ENCODE measurements around the gene BMP8A. TPM values are rescaled to one million over a fixed set of nuclear protein-coding genes. Genes with fewer than 3 reads are reported as not detected.
"Not testable (repeated sequence)": the region's sequence is repeated elsewhere in the genome, so short reads cannot be mapped to it uniquely, and the experiment has no call there.

The BMP8A gene
- total RNA-seq, 2 experiments from 2014 or later, result not detected

DNA sequence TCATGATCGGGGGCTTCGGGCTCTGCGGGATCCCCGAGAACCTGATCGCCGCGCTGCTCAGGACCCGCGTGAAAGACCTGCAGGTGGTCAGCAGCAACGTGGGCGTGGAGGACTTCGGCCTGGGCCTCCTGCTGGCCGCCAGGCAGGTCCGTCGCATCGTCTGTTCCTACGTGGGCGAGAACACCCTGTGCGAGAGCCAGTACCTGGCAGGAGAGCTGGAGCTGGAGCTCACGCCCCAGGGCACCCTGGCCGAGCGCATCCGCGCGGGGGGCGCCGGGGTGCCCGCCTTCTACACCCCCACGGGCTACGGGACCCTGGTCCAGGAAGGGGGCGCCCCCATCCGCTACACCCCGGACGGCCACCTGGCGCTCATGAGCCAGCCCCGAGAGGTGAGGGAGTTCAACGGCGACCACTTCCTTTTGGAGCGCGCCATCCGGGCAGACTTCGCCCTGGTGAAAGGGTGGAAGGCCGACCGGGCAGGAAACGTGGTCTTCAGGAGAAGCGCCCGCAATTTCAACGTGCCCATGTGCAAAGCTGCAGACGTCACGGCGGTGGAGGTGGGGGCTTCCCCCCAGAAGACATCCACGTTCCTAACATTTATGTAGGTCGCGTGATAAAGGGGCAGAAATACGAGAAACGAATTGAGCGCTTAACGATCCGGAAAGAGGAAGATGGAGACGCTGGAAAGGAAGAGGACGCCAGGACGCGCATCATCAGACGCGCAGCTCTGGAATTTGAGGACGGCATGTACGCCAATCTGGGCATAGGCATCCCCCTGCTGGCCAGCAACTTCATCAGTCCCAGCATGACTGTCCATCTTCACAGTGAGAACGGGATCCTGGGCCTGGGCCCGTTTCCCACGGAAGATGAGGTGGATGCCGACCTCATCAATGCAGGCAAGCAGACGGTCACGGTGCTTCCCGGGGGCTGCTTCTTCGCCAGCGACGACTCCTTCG is 24.0 kb downstream of the BMP8A start:
- H3K36me3 Mint-ChIP-seq; CTCF ChIA-PET; H3K9me3 Mint-ChIP-seq (ENCODE audit: low read depth); H3K27me3 Mint-ChIP-seq; H3K4me1 Mint-ChIP-seq; H3K27ac Mint-ChIP-seq: not testable (repeated sequence)
- DNase-seq, result peak; percentile 47
- peak; percentile 60 for ATAC-seq
- peak overlapping the region; percentile 60 for H3K4me3 Mint-ChIP-seq

DNA sequence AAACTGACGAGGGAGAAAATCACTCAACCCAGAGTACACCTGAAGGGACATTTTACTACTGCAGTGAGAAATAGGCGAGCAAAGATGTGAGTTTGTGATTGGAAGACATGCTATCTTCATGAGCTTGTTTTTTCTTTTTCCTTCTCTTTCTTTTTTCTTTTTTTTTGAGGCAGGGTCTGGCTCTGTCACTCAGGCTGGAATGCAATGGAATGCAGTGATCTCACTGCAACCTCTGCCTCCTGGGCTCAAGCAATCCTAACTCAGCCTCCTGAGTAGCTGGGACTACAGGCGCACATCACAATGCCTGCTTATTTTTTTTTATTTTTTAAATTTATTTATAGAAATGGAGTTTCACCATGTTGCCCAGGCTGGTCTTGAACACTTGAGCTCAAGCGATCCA is 25.4 kb downstream of the BMP8A start:
- H3K4me1 Mint-ChIP-seq; H3K36me3 Mint-ChIP-seq; DNase-seq; H3K27ac Mint-ChIP-seq; H3K9me3 Mint-ChIP-seq (ENCODE audit: low read depth); H3K4me3 Mint-ChIP-seq; ATAC-seq; H3K27me3 Mint-ChIP-seq; CTCF ChIA-PET: not testable (repeated sequence)

DNA sequence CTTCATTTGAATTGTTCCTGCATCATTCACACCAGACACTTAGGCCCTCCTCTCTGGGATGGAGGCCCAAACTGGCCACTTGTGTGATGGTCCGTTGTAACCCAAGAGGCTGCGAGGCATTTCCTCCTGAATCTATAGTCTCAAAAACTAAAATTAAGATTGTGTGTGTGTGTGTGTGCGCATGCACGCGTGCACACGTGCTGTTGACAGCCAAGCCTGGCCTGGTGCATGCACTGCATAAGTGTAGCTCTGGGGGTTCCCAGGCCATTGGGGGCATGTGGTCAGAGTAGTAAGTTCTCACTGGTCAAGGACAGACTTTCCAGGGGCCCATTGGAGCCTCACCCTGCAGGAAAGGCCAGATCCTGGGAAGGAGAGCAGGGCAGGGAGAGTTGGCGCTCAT is 26.5 kb downstream of the BMP8A start:
- H3K9me3 Mint-ChIP-seq (ENCODE audit: low read depth); H3K27ac Mint-ChIP-seq; H3K4me1 Mint-ChIP-seq; CTCF ChIA-PET; DNase-seq; H3K36me3 Mint-ChIP-seq; ATAC-seq; H3K27me3 Mint-ChIP-seq; H3K4me3 Mint-ChIP-seq: not testable (repeated sequence)

DNA sequence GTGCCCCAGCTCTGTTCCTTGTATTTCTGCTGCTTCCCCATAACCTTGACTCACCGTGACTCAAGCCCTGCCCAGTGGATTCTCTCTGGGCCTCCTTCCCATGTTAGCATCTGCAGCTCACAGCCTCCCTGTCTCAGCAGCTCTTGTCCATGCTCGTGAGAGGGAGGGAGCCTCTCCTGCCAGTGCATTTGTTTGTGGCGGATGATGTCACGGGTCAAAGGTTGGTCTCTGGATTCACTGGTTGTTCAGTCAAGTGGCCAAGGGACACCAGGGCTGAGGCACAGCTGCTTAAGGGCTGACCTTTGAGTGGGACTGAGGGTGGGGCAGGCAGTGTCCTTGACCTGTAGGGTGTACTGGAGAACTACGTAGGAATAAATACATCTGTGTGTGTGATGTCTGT is 27.9 kb downstream of the BMP8A start:
- H3K27ac Mint-ChIP-seq; H3K4me3 Mint-ChIP-seq; ATAC-seq; H3K4me1 Mint-ChIP-seq; H3K9me3 Mint-ChIP-seq (ENCODE audit: low read depth); CTCF ChIA-PET; H3K36me3 Mint-ChIP-seq; DNase-seq; H3K27me3 Mint-ChIP-seq: not testable (repeated sequence)

DNA sequence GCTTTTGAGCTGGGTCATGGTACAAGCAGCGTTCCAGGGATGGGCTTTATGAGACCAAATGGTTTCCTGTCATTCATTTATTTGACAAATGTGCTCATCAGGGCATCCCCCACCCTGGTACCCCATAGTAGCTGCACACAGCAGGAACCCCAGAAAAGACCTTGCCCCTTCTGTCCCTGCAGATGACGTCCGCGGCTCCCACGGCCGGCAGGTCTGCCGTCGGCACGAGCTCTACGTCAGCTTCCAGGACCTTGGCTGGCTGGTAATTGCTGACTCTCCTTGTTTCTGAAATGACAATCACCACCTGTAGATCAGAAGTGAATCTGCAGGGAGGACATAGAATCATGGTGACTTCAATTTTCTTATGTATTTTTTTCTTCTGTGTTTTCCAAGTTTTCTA is 30.8 kb downstream of the BMP8A start:
- H3K27me3 Mint-ChIP-seq; ATAC-seq; H3K27ac Mint-ChIP-seq; H3K36me3 Mint-ChIP-seq; CTCF ChIA-PET; H3K9me3 Mint-ChIP-seq (ENCODE audit: low read depth); H3K4me3 Mint-ChIP-seq; DNase-seq: not testable (repeated sequence)
- H3K4me1 Mint-ChIP-seq, result peaks cover 19% of the 10 kb centered on the region

DNA sequence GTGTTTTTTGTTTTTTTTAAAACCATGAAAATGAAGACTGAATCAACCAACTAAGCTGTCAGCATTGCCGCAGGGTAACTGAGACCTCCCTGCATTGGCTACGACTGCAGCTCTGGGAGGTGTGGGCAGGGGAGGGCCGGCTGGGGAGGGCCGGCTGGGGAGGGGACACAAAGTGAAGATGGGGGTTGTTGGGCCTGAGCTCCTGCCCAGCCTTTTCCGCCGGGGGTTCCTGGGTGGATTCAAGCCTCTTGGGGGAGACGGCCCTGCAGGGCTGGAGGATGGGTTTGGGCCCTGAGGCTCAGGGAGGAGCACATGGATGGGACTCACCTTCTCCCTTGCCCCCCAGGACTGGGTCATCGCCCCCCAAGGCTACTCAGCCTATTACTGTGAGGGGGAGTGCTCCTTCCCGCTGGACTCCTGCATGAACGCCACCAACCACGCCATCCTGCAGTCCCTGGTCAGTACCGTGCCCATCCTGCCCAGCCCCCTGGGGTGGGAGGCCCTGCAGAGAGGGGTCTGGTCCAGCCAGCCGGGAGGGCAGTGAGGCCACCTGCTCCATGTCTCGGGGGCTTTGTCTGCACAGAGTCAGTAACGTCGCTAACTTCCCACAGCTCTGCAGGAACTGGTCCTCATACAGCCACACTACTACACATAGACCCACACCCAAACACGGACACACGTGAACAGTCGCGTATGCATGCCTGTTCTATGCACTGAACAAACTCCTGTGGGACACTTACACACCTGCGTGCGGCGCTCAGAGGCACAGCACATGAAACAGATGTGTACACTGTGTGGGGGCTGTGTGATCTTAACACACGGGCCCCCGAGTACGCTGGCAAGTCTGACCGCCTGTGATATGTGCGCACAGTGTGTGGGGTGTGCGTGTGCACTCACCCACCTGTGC is 31.5 kb downstream of the BMP8A start:
- DNase-seq (no peak), ATAC-seq (no peak)
- H3K4me3 Mint-ChIP-seq, result no peak overlapping the region
- no peaks in the 10 kb centered on the region for H3K9me3 Mint-ChIP-seq (ENCODE audit: low read depth)
- H3K36me3 Mint-ChIP-seq, result peaks cover under 1% of the 10 kb centered on the region
- peaks cover 19% of the 10 kb centered on the region for H3K4me1 Mint-ChIP-seq
- H3K27me3 Mint-ChIP-seq, result no peaks in the 10 kb centered on the region
- H3K27ac Mint-ChIP-seq, result no peak overlapping the region
- CTCF ChIA-PET, result no interaction called here

DNA sequence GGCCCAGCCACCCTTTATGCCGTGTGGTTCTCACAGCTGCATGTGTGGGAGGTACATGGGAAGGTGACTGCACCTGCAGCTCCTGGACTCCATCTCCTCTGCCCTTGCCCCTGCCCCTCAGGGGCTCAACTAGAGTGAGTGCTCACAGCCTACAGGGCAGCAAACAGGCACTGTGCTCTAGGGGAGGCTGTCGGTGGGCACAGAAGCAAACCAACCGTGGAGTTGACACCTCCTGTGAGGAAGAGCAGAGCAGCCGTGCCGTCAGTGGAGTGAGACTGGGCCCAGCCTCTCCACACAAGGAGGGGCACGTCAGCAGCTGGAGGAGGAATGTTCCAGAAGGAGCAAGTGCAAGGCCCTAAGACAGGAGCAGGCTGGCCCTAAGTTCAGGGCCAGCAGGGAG is 32.7 kb downstream of the BMP8A start:
- H3K4me3 Mint-ChIP-seq, result no peak overlapping the region
- CTCF ChIA-PET, result interaction anchor here (1.0 kb wide), 1 partner anchor 14 kb away, joined by 3 read pairs; no protein-coding TSS in a partner anchor
- no peaks in the 10 kb centered on the region for H3K9me3 Mint-ChIP-seq (ENCODE audit: low read depth)
- DNase-seq (no peak), ATAC-seq (no peak)
- peaks cover 19% of the 10 kb centered on the region for H3K4me1 Mint-ChIP-seq
- peak overlapping the region; percentile 24 for H3K27ac Mint-ChIP-seq
- H3K27me3 Mint-ChIP-seq, result no peaks in the 10 kb centered on the region
- peaks cover 3% of the 10 kb centered on the region for H3K36me3 Mint-ChIP-seq

DNA sequence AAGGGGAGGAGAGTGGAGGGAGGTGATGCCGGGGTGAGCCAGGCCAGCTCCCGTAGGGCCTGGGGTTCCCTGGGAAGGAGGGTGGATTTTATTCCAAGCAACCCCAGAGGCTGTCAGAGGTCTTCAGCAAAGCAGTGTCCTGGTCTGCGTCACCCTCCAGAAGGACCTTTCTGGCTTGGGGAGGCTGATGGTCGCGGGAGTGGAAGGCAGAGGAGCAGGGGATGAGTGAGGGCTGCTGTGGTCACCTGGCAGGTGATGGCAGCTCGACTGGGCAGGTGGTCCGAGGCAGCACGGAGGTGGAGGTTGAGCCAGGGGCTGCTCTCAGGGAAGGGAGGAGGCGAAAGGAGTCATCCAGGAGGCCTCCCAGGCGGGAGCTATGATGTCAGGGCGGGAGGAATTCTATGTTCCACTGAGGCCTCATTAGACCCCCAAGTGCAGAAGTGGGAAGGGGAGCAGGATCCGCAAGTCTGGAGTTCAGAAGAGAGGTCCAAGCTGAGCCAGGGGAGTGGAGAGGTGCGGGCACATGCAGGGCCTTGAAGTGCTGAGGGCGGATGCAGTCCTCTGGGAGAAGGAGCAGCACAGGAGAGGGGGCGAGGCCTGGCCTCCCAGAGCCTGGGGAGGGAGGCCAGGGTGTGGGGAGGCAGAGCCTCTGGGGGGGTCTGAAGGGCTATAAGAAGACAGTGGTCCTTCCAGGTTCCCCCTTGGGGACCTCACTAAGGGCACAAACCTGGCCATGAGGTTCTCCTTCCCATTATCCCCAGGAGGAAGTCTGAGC is 33.3 kb downstream of the BMP8A start:
- Mint-ChIP-seq H3K36me3 (peaks cover 3% of the 10 kb centered on the region), H3K4me1 (peaks cover 19% of the 10 kb centered on the region), H3K9me3 (ENCODE audit: low read depth) (no peaks in the 10 kb centered on the region), H3K4me3 (no peak overlapping the region), H3K27ac (peak overlapping the region; percentile 24), H3K27me3 (no peaks in the 10 kb centered on the region)
- DNase-seq, result no peak
- CTCF ChIA-PET, result interaction anchor here (1.0 to 4.2 kb wide), 4 partner anchors 13 to 134 kb away, joined by 3 to 16 read pairs (median 3); no protein-coding TSS in a partner anchor
- no peak for ATAC-seq

DNA sequence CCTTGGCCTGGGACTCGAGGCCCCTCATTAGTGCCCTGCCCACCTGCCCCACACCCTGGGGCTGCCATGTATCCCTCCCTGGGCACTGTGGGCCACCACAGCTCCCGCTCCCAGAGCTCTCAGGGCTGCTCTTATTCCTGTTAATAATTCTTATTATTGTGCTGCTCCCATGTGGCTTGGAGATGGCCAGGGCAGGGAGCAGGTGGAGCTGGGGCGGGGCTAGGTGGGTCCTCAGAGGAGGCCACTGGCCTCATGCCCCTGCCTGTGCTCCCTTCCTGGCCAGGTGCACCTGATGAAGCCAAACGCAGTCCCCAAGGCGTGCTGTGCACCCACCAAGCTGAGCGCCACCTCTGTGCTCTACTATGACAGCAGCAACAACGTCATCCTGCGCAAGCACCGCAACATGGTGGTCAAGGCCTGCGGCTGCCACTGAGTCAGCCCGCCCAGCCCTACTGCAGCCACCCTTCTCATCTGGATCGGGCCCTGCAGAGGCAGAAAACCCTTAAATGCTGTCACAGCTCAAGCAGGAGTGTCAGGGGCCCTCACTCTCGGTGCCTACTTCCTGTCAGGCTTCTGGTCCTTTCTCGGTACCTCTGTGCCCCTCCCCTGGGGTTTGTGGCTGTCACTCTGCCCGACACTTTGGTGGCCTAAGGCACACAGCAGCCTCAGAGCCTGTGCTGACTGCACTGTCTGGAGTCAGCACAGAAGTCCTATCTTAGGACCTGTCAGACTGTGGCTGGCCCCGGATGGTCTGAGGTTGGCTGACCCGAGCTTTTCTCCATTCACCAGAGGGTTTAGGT is 34.1 kb downstream of the BMP8A start:
- peak; percentile 98 for ATAC-seq
- H3K4me3 Mint-ChIP-seq, result no peak overlapping the region
- CTCF ChIA-PET, result interaction anchor here (1.2 to 4.2 kb wide), 3 partner anchors 13 to 133 kb away, joined by 3 to 16 read pairs (median 3); no protein-coding TSS in a partner anchor
- no peaks in the 10 kb centered on the region for H3K27me3 Mint-ChIP-seq
- peaks cover 19% of the 10 kb centered on the region for H3K4me1 Mint-ChIP-seq
- peak overlapping the region; percentile 54 for H3K27ac Mint-ChIP-seq
- peak; percentile 90 for DNase-seq
- H3K36me3 Mint-ChIP-seq, result peaks cover 3% of the 10 kb centered on the region
- no peaks in the 10 kb centered on the region for H3K9me3 Mint-ChIP-seq (ENCODE audit: low read depth)

DNA sequence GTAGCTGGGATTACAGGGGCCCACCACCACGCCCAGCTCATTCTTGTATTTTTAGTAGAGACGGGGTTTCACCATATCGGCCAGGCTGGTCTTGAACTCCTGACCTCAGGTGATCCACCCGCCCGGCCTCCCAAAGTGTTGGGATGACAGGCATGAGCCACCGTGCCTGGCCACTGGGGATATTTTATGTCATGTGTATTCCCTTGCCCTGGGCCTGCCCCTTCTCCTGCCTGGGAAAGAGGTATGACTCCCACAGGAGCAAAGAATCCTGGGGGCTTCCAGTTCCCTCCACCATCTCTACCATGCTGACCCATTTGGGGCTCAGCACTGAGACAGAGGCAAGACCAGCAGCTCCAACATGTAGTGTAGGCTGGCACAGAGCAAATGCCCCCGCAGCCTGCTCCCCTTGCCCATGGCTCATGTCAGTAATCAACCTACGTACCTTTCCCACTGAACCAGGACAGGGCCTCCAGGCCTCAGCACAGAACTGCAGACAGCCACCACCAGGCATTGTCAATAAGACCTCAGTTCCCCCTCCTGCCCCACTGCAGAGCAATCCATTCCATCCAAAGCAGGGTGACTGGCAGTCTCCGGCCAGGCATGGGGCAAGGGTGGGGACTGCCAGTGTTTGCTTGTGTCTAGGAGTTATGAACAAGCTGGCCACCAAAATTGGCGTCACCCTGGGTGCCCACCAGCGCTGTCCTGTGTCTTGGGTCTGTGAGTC is 35.2 kb downstream of the BMP8A start:
- CTCF ChIA-PET, result interaction anchor here (1.6 to 4.2 kb wide), 2 partner anchors 12 to 132 kb away, joined by 3 to 16 read pairs; no protein-coding TSS in a partner anchor
- Mint-ChIP-seq H3K27ac (no peak overlapping the region), H3K36me3 (peaks cover 3% of the 10 kb centered on the region), H3K27me3 (no peaks in the 10 kb centered on the region), H3K4me1 (peaks cover 19% of the 10 kb centered on the region), H3K9me3 (ENCODE audit: low read depth) (no peaks in the 10 kb centered on the region), H3K4me3 (no peak overlapping the region)
- ATAC-seq (no peak), DNase-seq (no peak)

DNA sequence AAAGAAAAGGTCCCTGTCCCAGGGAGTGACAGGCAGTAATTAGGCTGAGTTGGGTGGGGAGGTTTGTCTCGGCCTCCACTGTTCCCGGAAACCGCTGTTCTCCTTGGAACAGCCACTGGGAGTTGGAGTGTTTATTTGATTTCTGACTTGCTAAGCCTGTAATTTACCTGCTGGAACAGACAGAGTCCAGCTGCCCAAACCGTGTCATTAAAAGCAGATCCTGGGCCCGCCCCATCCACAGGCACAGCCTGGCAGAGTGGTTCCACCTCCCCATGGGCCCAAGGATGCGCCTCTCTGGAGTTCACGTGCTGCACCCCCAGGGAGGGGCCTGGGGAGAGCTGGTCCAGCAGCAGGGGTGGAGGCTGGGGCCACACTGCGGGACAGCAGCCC is 35.7 kb downstream of the BMP8A start:
- not testable (repeated sequence) for H3K9me3 Mint-ChIP-seq (ENCODE audit: low read depth); H3K27me3 Mint-ChIP-seq; DNase-seq; ATAC-seq; H3K36me3 Mint-ChIP-seq; H3K4me3 Mint-ChIP-seq; H3K27ac Mint-ChIP-seq
- CTCF ChIA-PET, result interaction anchor here (1.2 to 4.2 kb wide), 2 partner anchors 11 to 432 kb away, joined by 3 to 16 read pairs; no protein-coding TSS in a partner anchor
- peaks cover 19% of the 10 kb centered on the region for H3K4me1 Mint-ChIP-seq

DNA sequence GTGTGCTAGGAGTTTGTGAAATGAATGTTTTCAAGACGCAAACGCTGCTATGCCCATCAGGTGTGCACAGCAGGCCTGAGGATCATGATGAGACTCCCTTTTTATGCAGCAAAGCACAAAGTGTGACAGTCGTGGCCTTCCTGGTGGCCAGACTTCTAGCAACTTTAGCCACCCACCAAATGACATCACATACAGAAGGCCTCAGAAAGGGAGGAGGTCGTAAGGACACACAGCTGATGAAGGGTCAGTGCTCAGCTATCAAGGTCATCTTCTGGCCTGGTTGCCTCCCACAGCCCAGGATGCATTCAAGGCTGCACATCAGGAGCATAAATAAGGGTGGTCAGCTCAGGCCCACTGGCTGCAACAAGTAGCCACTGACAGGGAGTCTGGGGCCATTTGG is 36.6 kb downstream of the BMP8A start:
- H3K4me1 Mint-ChIP-seq, result peaks cover 19% of the 10 kb centered on the region
- ATAC-seq (no peak), DNase-seq (no peak)
- CTCF ChIA-PET, result interaction anchor here (1.2 to 4.2 kb wide), 2 partner anchors 10 to 433 kb away, joined by 3 to 16 read pairs; no protein-coding TSS in a partner anchor
- no peak overlapping the region for H3K4me3 Mint-ChIP-seq
- no peaks in the 10 kb centered on the region for H3K9me3 Mint-ChIP-seq (ENCODE audit: low read depth)
- H3K27me3 Mint-ChIP-seq, result no peaks in the 10 kb centered on the region
- H3K36me3 Mint-ChIP-seq, result peaks cover 7% of the 10 kb centered on the region
- H3K27ac Mint-ChIP-seq, result no peak overlapping the region
